Suprapubic skin (tissue), 4 donors: Measurements from ENCODE around the gene ERBB4. TPM values are rescaled to one million over a fixed set of nuclear protein-coding genes. Genes with fewer than 3 reads are reported as not detected.

Experiments
- DNase-seq, 2 donors: peaks; one replicate each; pipeline ENCODE4 v3.0.0-alpha.2; 2019; ENCODE audit warnings: low spot score in 2 of 2
- H3K27ac ChIP-seq: fragments of 200-600 bp; sonication (generic); one replicate; pipeline ENCODE4 v1.5.1; 2019
- H3K27me3 ChIP-seq: fragments of 200-600 bp; sonication (generic); one replicate; pipeline ENCODE4 v1.5.1; 2019
- H3K36me3 ChIP-seq: fragments of 200-600 bp; sonication (generic); one replicate; pipeline ENCODE4 v1.5.1; 2019
- H3K4me1 ChIP-seq: fragments of 200-600 bp; sonication (generic); one replicate; pipeline ENCODE4 v1.5.1; 2019
- H3K4me3 ChIP-seq: fragments of 200-600 bp; sonication (generic); one replicate; pipeline ENCODE4 v1.5.1; 2019; ENCODE audit warnings: mild to moderate bottlenecking
- H3K9me3 ChIP-seq: fragments of 200-600 bp; sonication (generic); one replicate; pipeline ENCODE4 v1.5.1; 2019
- CTCF ChIP-seq, 2 donors: fragments of 200-600 bp in 1 of 2; fragments of 450-650 bp in 1 of 2; sonication (generic) in 1 of 2; IDR thresholded peaks; one replicate each; pipeline ENCODE4 v1.5.1; 2016 to 2019; ENCODE audit warnings: antibody characterized with exemption in 2 of 2, mild to moderate bottlenecking in 1 of 2, moderate library complexity in 1 of 2
- EP300 ChIP-seq: sonication (generic); formaldehyde crosslinking; IDR thresholded peaks from one replicate; pipeline ENCODE4 v1.6.1; 2017; ENCODE audit warnings: antibody characterized with exemption
- POLR2A ChIP-seq, 2 donors: fragments of 450-650 bp; IDR thresholded peaks; one replicate each; pipeline ENCODE4 v1.6.1; 2017; ENCODE audit warnings: antibody characterized with exemption in 2 of 2, mild to moderate bottlenecking in 2 of 2, moderate library complexity in 2 of 2
- POLR2AphosphoS5 ChIP-seq, 3 donors: sonication (generic); formaldehyde crosslinking; IDR thresholded peaks; one replicate each; pipeline ENCODE4 v1.6.1; 2017; ENCODE audit warnings: antibody characterized with exemption in 3 of 3
- WGBS: methylation state at CpG from one replicate; pipeline ENCODE4 v1.1.5; 2018; 5-methylcytosine and 5-hydroxymethylcytosine counted together
- total RNA-seq, 4 donors: library from RNA; depleted of rRNA; stranded (reverse); fragments of >200 nt; gene quantifications; one replicate each; pipeline ENCODE4 v1.1.0, GENCODE V29; 2016

Gene ERBB4
- total RNA-seq, 4 donors from 2014 or later = 0.95 to 6.4 (median 1.5) TPM

GRCh38 chr2:211860224-211860623 is 678.4 kb downstream of the ERBB4 start:
- no peaks in the 10 kb centered on the region for H3K36me3 ChIP-seq
- DNase-seq = no peak
- H3K4me1 ChIP-seq = no peaks in the 10 kb centered on the region
- no peaks in the 10 kb centered on the region for H3K27me3 ChIP-seq
- no peak overlapping the region for H3K27ac ChIP-seq
- H3K4me3 ChIP-seq = no peak overlapping the region
- TF ChIP-seq CTCF (IDR thresholded peaks at IDR 0.05) = no peak
- no peak for TF ChIP-seq POLR2A (IDR thresholded peaks at IDR 0.05)
- peaks cover 5% of the 10 kb centered on the region for H3K9me3 ChIP-seq

- Histone ChIP-seq H3K4me1 (no peaks in the 10 kb centered on the region), H3K9me3 (no peaks in the 10 kb centered on the region), H3K27ac (no peak overlapping the region), H3K27me3 (no peaks in the 10 kb centered on the region), H3K4me3 (no peak overlapping the region), H3K36me3 (no peaks in the 10 kb centered on the region)
- WGBS = 92% methylated on average over 3 of the region's 3 CpGs
- DNase-seq = no peak
- TF ChIP-seq POLR2AphosphoS5 (IDR thresholded peaks at IDR 0.05) = no peak
These were observed 683.8 kb downstream of the ERBB4 start for GRCh38 chr2:211854832-211855231.

- DNase-seq = no peak
- Histone ChIP-seq H3K4me1 (no peaks in the 10 kb centered on the region), H3K36me3 (no peaks in the 10 kb centered on the region), H3K27ac (no peak overlapping the region), H3K4me3 (no peak overlapping the region), H3K9me3 (no peaks in the 10 kb centered on the region), H3K27me3 (no peaks in the 10 kb centered on the region)
- 75% methylated on average over 1 of the region's 1 CpG for WGBS
- TF ChIP-seq CTCF (IDR thresholded peaks at IDR 0.05) (no peak), POLR2A (IDR thresholded peaks at IDR 0.05) (no peak), EP300 (no peak), POLR2AphosphoS5 (IDR thresholded peaks at IDR 0.05) (no peak)
These were observed 691.9 kb downstream of the ERBB4 start for GRCh38 chr2:211846714-211847113.

- Histone ChIP-seq H3K36me3 (no peaks in the 10 kb centered on the region), H3K9me3 (no peaks in the 10 kb centered on the region), H3K27me3 (no peaks in the 10 kb centered on the region), H3K4me3 (no peak overlapping the region), H3K4me1 (no peaks in the 10 kb centered on the region), H3K27ac (no peak overlapping the region)
- no peak for DNase-seq
- TF ChIP-seq POLR2AphosphoS5 (IDR thresholded peaks at IDR 0.05) (no peak), POLR2A (IDR thresholded peaks at IDR 0.05) (no peak), EP300 (no peak), CTCF (IDR thresholded peaks at IDR 0.05) (no peak)
These were observed 692.6 kb downstream of the ERBB4 start for GRCh38 chr2:211846036-211846400.

- Histone ChIP-seq H3K27me3 (no peaks in the 10 kb centered on the region), H3K4me3 (no peak overlapping the region), H3K27ac (no peak overlapping the region), H3K36me3 (no peaks in the 10 kb centered on the region), H3K4me1 (no peaks in the 10 kb centered on the region), H3K9me3 (no peaks in the 10 kb centered on the region)
- no peak for DNase-seq
- WGBS = 80% methylated on average over 3 of the region's 3 CpGs
- TF ChIP-seq EP300 (no peak), CTCF (IDR thresholded peaks at IDR 0.05) (no peak), POLR2AphosphoS5 (IDR thresholded peaks at IDR 0.05) (no peak), POLR2A (IDR thresholded peaks at IDR 0.05) (no peak)
These were observed 693.1 kb downstream of the ERBB4 start for GRCh38 chr2:211845338-211846035.

- Histone ChIP-seq H3K27ac (no peak overlapping the region), H3K9me3 (no peaks in the 10 kb centered on the region), H3K4me3 (no peak overlapping the region), H3K4me1 (no peaks in the 10 kb centered on the region), H3K27me3 (no peaks in the 10 kb centered on the region), H3K36me3 (no peaks in the 10 kb centered on the region)
- no peak for TF ChIP-seq POLR2AphosphoS5 (IDR thresholded peaks at IDR 0.05)
- TF ChIP-seq EP300 = no peak
- TF ChIP-seq POLR2A (IDR thresholded peaks at IDR 0.05) = no peak
- TF ChIP-seq CTCF (IDR thresholded peaks at IDR 0.05) = no peak
- WGBS = 71% methylated on average over 2 of the region's 2 CpGs
- no peak for DNase-seq
These were observed 700.9 kb downstream of the ERBB4 start for GRCh38 chr2:211837706-211838105.
